HG03558 (cell line): Measurements from ENCODE around the gene DERL3.
"Not testable (repeated sequence)": the region's sequence is repeated elsewhere in the genome, so short reads cannot be mapped to it uniquely, and the experiment has no call there.

Source experiments
- ATAC-seq: cut with Tn5 transposase; IDR thresholded peaks from one replicate; pipeline ENCODE4 v1.9.1; 2021; ENCODE audit warnings: moderate number of reproducible peaks; ENCODE audit not compliant: unreplicated experiment; ENCODE audit errors: extremely low read depth

DERL3 gene

DNA sequence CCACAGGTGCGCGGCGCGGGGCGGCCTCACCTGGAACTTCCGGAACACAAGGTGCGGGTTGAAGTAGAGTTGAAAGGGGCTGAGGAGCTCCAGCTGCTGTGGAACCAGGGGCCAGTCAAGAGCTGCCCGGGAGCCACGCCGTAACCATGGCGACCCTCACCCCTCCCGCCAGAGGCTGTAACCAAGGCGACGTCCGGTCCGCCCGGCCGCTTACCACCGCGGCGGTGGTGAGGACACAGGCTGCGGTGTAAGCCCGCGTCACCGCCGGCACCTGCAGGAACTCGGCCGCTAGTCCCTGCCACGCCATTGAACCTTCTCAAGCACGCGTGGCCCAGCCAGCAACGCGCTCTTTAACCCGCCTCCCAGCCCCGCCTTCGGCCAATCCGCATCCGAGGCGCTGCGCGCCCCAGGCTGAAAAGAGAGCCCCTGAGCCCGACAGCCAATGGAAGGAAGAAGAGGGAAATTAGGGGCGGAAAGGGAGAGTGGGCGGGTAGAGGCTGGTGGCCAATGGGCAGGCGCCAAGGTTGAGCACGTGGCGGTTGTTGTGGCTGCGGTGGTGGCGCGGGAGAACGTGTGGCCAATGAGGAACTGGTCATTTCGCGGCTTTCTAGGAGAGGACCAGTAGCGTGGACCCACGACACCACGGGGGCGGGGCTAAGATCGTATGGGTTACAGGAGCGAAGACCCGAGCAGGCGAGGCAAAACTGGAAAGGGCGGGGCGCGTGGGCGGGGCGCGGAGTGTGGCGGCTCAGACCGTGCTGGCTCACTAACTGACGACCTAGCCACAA, at the start of gene DERL3:
Gene DERL3, minus strand, starts transcription at position 326 of the 788 bp plus-strand sequence. Its CDS starts 19 bp downstream, at position 307.
- ATAC-seq = peak; percentile 42

DNA sequence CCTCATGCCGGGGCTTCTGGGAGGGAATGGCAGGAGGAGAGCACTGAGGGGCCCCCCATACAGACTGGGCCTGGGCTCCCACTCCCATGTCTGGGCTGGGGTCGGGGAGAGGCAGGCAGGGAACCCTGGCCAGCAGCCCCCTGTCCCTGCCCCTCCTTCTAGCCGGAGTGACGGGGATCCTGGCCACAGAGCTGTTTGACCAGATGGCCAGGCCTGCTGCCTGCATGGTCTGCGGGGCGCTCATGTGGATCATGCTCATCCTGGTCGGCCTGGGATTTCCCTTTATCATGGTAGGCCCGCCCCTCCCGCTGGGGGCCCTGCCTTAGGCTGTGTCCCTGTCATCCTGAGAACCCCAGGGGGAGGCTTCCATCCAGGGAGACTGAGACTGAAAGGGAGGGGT, 45.3 kb upstream of the DERL3 start:
- ATAC-seq = no peak

DNA sequence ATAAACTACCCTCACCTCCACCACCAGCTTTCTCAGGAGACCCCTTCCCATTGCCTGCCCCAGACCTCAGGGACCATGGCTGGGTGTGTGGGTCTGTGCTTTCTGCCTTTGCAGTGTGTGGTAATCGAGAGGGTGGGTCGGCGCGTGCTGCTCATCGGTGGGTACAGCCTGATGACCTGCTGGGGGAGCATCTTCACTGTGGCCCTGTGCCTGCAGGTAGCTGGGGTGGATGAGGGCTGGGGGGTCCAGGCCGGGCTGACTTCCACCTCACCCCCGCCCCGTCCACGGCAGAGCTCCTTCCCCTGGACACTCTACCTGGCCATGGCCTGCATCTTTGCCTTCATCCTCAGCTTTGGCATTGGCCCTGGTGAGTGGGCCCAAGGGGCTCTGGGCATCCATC, 44.9 kb upstream of the DERL3 start:
- no peak for ATAC-seq

DNA sequence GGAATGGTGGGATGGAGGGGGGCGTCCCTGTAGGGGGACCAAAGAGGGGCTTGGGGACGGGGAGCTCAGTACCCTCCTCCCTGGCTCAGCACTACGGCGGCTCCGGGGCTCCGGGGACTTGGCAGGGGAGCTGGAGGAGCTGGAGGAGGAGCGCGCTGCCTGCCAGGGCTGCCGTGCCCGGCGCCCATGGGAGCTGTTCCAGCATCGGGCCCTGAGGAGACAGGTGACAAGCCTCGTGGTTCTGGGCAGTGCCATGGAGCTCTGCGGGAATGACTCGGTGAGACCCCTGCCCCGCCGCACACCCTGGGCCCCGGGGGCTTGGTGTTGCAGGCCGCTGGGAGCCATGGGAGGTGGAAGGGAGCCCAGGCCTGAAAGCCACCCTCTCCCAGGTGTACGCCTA, 43.6 kb upstream of the DERL3 start:
- ATAC-seq = no peak

DNA sequence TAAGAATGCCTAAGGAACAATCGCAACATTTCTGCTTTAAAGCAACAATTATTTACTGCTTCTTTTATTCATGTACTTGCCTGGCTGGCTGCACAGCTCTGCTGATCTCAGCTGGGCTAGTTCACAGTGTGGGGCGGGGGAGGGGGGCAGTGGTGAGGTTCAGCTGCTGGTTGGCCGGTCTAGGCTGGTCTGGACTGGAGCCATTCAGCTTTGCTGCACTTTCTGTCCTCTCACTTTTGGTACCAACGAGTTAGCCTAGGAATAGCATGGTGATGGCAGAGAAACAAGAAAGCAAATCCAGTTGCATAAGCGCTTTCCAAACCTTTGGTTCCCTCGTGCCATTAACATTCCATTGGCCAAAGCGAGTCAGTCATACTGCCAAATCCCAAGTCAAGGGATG, 39.4 kb upstream of the DERL3 start:
- no peak for ATAC-seq

DNA sequence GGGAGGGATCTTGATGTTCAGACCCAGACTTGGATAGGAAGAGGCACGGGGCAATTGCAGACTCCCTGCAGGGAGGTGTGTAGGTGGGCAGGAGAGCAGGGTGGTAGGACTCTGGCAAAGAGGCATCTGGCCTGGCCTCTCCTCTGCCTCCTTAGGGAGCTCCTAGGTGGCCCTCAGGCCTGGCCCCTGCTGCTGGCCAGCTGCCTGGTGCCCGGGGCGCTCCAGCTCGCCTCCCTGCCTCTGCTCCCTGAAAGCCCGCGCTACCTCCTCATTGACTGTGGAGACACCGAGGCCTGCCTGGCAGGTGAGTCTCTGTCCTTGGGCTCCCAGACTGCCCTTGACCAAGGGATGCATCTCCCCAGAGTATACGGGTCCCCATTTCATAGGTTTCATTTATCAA, 38.8 kb upstream of the DERL3 start:
- no peak for ATAC-seq

DNA sequence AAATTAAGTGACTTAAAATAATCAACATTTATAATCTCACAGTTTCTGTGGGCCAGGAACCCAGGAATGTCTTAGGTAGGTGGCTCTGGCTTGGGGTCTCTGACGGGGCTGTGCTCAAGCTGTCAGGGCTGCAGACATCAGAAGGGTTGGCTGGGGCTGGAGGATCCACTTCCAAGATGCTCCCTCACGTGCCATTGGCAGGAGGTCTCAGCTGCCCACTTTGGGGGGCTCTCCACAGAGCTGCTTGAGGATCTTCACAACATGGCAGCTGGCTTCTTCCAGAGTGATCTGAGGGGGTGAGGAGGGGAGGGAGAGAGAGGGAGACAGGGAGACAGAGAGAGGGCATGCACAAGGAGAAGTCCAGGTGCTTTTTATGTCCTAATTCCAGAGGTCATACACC, 37.0 kb upstream of the DERL3 start:
- no peak for ATAC-seq

DNA sequence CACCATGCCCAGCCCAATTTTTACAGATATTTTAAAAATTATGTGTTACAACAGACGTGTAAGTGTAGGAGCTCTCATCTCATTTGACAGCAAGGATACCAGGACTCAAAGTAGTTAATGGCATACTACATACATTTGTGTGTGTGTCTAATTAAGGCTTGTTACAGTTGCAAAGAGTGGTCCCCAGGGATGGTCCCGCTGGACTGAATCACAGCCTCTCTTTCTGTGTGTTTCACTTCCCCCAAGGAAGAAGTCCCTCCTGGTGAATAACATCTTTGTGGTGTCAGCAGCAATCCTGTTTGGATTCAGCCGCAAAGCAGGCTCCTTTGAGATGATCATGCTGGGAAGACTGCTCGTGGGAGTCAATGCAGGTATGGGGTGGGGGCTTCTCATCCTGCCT, 36.1 kb upstream of the DERL3 start:
- ATAC-seq = no peak

DNA sequence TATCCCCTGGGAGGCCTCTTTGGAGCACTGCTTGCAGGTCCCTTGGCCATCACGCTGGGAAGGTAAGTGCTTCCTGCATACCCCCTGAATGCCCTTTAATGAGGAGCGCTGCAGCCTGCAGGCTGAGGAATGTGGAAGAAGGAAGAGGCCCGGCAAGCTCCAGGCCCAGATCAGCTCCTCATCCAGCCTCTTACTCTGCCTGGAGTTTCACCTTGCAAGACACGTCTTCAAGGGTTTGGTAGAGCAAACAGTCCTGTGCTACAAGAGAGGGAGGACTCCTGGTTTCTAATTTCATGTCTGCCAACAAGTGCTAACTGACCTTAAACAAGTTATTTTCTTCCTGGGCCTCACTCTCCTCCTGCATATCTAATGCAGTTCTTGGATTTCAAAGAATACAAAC, 29.8 kb upstream of the DERL3 start:
- no peak for ATAC-seq

DNA sequence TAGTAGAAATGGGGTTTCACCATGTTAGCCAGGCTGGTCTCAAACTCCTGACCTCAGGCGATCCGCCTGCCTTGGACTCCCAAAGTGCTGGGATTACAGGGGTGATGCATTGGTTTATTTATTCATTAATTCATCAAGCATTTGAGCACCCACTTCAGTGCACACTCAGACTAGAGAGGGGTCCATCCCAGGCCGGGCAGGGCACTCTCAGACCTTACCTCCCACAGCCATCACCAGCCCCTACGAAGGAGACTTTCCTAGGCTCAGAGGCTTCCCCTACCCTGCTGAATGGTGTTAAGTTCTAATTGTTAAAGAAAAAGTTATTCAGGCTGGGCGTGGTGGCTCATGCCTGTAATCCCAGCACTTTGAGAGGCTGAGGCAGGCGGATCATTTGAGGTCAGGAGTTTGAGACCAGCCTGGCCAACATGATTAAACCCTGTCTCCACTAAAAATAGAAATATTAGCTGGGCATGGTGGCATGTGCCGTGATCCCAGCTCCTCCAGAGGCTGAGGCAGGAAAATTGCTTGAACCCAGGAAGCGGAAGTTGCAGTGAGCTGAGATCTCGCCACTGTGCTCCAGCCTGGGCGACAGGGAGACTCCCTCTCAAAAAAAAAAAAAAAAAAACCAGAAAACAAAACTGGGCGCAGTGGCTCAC, 25.8 kb upstream of the DERL3 start:
- not testable (repeated sequence) for ATAC-seq

DNA sequence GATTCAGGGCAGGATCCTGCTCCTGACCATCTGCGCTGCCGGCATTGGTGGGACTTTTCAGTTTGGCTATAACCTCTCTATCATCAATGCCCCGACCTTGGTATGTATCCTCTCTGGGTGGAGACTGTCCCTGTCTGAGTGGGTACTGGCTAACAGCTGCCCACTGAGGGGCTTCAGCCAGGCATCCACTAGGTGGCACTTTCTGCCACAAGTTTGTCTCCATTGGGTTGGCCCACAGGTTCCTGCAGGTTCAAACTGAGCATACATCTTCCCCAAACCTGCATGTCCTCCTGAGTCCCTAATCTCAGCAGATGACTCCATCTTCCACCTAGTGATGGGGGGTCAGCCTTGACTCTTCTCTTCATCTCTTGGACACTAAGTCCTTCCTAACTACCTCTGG, 23.3 kb upstream of the DERL3 start:
- ATAC-seq = no peak

DNA sequence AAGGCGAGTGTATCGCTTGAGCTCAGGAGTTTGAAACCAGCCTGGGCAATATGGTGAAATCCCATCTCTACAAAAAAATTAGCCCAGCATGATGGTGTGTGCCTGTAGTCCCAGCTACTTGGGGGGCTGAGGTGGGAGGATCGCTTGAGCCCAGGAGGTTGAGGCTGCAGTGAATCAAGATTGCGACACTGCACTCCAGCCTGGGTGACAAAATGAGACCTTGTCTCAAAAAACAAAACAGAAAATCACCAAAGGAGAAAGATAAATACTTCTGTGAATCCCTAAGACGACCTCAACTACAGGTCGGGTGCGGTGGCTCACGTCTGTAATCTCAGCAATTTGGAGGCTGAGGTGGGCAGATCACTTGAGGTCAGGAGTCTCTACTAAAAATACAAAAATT, 21.4 kb upstream of the DERL3 start:
- ATAC-seq = not testable (repeated sequence)

DNA sequence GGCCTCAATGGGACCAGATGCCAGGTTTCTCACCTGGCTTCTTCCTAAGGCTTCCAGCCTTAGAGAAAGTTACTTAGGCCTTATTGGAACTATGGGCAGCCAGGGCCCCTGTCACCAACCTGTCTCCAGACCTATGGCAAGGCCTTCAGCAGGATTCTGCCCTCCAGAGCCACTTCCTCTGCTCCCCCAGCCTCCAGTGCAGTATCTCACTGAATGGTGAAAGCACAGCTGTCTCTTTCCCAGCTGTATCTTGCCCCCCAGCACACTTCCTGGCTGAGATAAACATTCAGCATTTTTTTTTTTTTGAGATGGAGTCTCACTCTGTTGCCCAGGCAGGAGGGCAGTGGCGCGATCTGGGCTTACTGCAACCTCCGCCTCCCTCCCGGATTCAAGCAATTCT, 20.4 kb upstream of the DERL3 start:
- ATAC-seq = no peak

DNA sequence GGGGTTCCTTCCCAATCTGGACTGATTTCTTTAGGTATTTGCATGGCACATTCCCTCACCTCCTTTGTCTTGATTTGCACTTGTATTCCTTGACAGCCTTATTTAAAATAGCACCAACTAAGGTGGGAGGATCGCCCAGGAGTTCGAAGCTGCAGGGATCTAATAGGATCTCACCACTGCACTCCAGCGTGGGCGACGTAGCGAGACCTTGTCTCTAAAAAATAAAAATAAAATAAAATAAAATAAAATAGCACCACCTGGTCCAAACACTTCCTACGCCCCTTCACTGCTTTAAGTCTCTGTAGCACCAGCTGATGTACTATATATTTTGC, 19.6 kb upstream of the DERL3 start:
- no peak for ATAC-seq

DNA sequence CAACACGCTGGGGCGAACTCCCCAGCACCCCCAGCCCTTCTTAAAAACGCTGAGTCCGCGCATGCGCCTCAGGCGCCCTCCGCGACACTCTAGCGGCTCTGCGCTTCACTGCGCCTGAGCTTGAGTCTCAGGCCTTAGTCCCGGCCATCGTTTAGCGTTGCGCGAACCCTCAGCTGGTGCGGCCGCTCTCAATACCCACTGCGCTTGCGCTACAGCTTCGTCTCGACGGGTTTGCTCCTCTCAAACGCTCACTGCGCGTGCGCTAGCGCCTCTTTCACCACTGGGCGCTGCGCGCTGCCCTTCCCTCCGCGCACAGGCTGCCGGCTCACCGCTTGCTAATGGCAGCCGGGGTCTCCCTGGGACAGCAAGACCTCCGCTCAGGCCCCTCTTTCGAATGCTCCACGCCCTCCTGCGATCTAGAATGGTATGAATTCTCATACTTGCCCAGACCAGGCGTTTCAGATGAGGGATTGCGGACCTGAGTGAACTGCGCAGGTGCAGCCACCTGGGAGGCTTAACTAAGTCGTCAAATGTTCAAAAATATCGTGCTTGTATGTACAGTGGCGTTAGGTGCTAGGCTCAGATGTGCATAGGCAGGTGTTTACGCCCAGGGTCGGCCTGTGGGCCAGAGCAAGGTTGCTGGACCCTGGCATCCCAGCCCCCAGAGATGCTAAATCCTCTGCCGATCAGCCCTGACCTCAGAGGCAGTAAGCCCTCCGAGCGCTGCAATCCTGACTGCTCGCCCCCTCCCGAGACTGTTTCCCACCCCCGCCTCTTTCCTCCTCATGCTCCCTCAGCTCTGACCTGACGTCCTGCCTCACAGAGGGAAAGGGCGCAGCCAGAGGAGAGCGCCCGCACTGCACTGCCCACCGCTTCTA, 19.0 kb upstream of the DERL3 start, which contains the start of gene SLC2A11:
Gene SLC2A11, plus strand, starts transcription at position 270 of the 878 bp plus-strand sequence. Its CDS starts 125 bp downstream, at position 395.
- peak; percentile 76 for ATAC-seq

DNA sequence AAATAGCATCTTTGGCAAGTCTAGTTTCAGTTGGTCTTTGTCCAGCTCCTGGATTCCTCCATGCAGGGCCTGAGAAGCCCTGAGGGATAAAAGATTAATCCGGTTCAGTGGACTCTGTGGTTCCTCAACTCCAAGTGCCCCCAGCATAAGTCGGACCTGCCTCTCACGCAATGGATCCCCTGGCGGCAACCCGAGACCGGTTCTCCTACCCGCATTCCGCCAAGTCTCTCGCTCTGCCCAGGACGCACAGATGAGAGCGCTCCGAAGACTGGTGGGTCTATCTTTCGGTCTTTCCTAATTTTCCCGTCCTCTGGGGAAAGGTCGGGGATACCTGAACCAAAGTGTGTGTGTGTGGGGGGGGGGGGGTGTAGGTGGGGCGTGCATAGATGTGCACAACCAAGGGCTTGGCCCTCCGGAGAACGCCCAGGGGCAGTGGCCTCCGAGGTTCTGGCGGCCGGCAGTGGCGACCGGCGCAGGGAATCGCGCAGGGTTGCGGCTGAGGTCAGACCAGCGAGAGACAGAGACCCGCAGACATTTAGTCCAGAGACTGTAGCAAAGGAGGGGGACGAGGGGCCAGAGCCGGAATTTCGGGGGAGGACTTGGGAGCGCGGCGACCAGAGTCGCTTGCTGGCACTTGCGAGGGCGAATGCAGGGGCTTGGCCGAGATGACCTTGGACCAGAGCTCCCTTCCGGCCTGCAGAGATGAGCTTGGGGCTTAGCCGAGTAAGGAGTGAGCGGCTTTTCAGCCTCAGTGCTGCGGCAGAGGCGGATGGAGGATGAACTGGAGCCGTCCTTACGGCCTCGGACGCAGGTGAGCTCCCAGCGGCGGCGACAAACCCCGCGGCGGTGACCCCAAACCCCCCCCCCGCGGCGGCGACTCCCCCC, 18.2 kb upstream of the DERL3 start:
- no peak for ATAC-seq

DNA sequence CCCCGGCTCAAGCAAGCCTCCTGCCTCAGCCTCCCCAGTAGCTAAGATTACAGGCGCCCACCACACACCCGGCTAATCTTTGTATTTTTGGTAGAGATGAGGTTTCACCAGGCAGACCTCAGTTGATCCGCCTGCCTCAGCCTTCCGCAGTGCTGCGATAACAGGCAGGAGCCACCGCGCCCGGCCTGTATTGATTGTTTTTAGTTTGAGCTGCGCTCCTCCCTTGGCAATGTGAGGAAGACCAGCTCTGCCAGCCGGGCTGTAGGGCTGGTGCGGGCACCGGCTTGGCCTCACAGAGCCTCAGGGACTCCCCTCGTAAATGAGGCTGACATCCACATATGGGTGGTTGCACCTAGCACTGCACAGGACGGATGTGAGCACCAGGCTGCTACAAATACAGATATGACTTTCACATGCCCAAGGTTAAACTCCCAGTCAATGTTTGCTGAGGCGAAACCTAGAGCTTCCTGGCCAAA, 11.4 kb upstream of the DERL3 start:
- no peak for ATAC-seq

DNA sequence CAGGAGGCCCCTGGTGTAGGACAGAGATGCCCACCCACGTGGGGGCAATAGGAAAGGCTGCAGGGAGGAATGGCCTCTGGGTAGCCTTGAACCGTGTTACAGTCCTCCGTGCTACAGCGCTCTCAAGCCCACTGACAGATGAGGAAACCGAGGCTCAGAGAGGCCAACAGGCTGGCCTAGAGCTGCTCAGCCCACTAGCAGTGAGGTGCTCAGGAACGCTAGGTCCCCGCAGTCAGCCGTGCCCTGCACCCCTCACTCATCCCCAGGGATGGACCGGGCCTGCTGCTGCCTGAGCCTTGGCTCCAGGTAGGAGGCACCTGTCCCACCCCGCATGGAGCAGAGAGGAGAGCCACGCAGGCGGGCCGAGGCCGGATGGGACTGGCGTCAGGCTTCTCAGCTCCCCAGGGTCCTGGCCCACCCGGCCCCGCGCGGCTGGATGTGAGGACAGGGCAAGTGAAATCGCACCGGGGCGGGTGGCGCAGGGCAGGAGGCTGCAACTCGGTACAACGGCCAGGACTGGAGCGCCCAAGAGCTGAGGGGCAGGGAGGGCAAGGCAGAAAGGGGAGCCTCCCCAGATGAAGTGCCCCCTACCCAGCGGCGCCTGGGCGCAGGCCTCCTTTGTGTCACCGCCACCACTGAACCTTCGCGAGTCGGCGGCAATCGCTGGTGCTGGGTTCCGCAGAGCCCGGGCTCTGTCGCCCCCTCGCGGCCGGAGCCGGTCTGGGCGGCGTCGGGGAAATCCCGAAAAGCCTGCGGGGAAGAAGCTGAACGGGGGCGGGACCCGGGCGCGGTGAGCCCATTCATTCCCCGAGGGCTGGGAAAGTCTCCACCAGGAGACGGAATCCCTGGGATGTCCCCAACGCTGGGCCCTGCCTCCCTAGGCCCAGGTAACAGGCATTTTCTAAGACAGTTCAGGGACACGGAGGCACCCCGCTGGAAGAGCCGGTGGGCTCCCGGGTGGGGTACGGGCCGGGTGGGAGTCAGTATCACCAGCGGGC, 10.5 kb upstream of the DERL3 start:
- no peak for ATAC-seq
